HepG2 (cell line): Measurements from ENCODE around the gene CHKB. TPM values are rescaled to one million over a fixed set of nuclear protein-coding genes. Genes with fewer than 3 reads are reported as not detected.

Experiments
- ARNTL ChIP-seq: sonication (generic); formaldehyde crosslinking; IDR thresholded peaks from 2 replicates; pipeline ENCODE4 v1.4.0; 2020; ENCODE audit warnings: mild to moderate bottlenecking, missing genetic modification reagents
- BRD4 ChIP-seq: sonication (generic); formaldehyde crosslinking; IDR thresholded peaks from 2 replicates; pipeline ENCODE4 v1.4.0; 2020; ENCODE audit warnings: missing genetic modification reagents
- CEBPB ChIP-seq: IDR thresholded peaks from 2 replicates; pipeline ENCODE4 v1.6.1; 2011; ENCODE audit warnings: low read depth, low read length, improper control_type of control experiment, borderline replicate concordance
- CREB1 ChIP-seq, 2 experiments: fragments of 450-650 bp in 1 of 2; IDR thresholded peaks; 2 replicates each; pipeline ENCODE4 v1.6.1; 2016 to 2017; ENCODE audit warnings: control low read depth in 1 of 2, mild to moderate bottlenecking in 1 of 2, missing compliant biosample characterization in 1 of 2, missing genetic modification characterization in 1 of 2
- ERF ChIP-seq: IDR thresholded peaks from 2 replicates; pipeline ENCODE4 v1.6.1; 2018; ENCODE audit warnings: missing biosample characterization, missing genetic modification reagents
- ETV6 ChIP-seq: sonication (generic); formaldehyde crosslinking; conservative IDR thresholded peaks from 2 replicates; pipeline ENCODE4 v1.4.0; 2020; ENCODE audit warnings: missing genetic modification reagents
- HNRNPH1 ChIP-seq: fragments of 200-400 bp; formaldehyde crosslinking; optimal IDR thresholded peaks from 2 replicates; pipeline ENCODE3; 2017; ENCODE audit warnings: mild to moderate bottlenecking, low read depth, low read length
- PHF21A ChIP-seq: sonication (generic); formaldehyde crosslinking; IDR thresholded peaks from 2 replicates; pipeline ENCODE4 v1.5.0; 2020; ENCODE audit warnings: mild to moderate bottlenecking, missing genetic modification reagents
- POLR2A ChIP-seq, 2 experiments: IDR thresholded peaks; 2 replicates each; pipeline ENCODE4 v1.6.1; 2011; ENCODE audit warnings: low read depth in 2 of 2, low read length in 2 of 2, mild to moderate bottlenecking in 1 of 2, moderate library complexity in 1 of 2; ENCODE audit not compliant: insufficient read depth in 1 of 2
- SATB2 ChIP-seq: sonication (generic); formaldehyde crosslinking; IDR thresholded peaks from 2 replicates; pipeline ENCODE4 v1.5.0; 2020; ENCODE audit warnings: missing genetic modification reagents
- TGIF2 ChIP-seq: IDR thresholded peaks from 2 replicates; pipeline ENCODE4 v1.6.1; 2016; ENCODE audit warnings: control low read depth, missing compliant biosample characterization
- ZBTB21 ChIP-seq: sonication (generic); formaldehyde crosslinking; IDR thresholded peaks from 2 replicates; pipeline ENCODE4 v1.4.0; 2020; ENCODE audit warnings: missing genetic modification reagents
- ZBTB7A ChIP-seq: sonication (generic); formaldehyde crosslinking; IDR thresholded peaks from 2 replicates; pipeline ENCODE4 v1.8.0; 2022; ENCODE audit warnings: mild to moderate bottlenecking, missing genetic modification reagents
- ZFP41 ChIP-seq: sonication (generic); formaldehyde crosslinking; IDR thresholded peaks from 2 replicates; pipeline ENCODE4 v1.4.0; 2020; ENCODE audit warnings: mild to moderate bottlenecking, missing genetic modification reagents, borderline replicate concordance
- ZNF446 ChIP-seq: sonication (generic); formaldehyde crosslinking; IDR thresholded peaks from 2 replicates; pipeline ENCODE4 v1.5.0; 2020; ENCODE audit warnings: mild to moderate bottlenecking, missing genetic modification reagents
- ZNF577 ChIP-seq: sonication (generic); formaldehyde crosslinking; IDR thresholded peaks from 2 replicates; pipeline ENCODE4 v1.4.0; 2020; ENCODE audit warnings: mild to moderate bottlenecking, low read depth, missing genetic modification reagents, borderline replicate concordance
- ZNF607 ChIP-seq: sonication (generic); formaldehyde crosslinking; IDR thresholded peaks from 2 replicates; pipeline ENCODE4 v1.5.1; 2020; ENCODE audit warnings: missing genetic modification reagents, mild to moderate bottlenecking, borderline replicate concordance
- ZNF660 ChIP-seq: sonication (generic); formaldehyde crosslinking; IDR thresholded peaks from 2 replicates; pipeline ENCODE4 v1.5.1; 2020; ENCODE audit warnings: mild to moderate bottlenecking, low read depth, missing genetic modification reagents, borderline replicate concordance
- polyA plus RNA-seq, 8 experiments: library from polyadenylated mRNA; depleted of rRNA in 3 of 8; stranded (reverse) in 7 of 8; unstranded in 1 of 8; fragments of >200 nt; fragmentation: Illumina TruSeq in 4 of 8; extraction: Trizol in 4 of 8; gene quantifications; 2 replicates each; pipeline versions ENCODE4 v1.2.1 to v1.2.3, GENCODE V29; 2011 to 2016; ENCODE audit warnings: low read depth in 4 of 8, missing spikeins in 1 of 8, mixed read lengths in 1 of 8; ENCODE audit not compliant: insufficient read depth in 1 of 8
- total RNA-seq, 5 experiments: library from RNA; depleted of rRNA; stranded (reverse); fragments of >200 nt; fragmentation: Illumina TruSeq; extraction: Trizol; gene quantifications; 2 replicates each; pipeline ENCODE4 v1.2.3, GENCODE V29; 2016; ENCODE audit warnings: low read depth in 1 of 5
- TF ChIP-seq, protein P1 (sequence below): IDR thresholded peaks from 2 replicates; pipeline ENCODE4 v1.6.1; 2012; ENCODE audit warnings: inconsistent platforms
- TF ChIP-seq, protein P2 (sequence below): sonication (generic); formaldehyde crosslinking; IDR thresholded peaks from 2 replicates; pipeline ENCODE4 v1.5.1; 2020; ENCODE audit warnings: mild to moderate bottlenecking, missing genetic modification reagents, moderate library complexity
- TF ChIP-seq, protein P3 (sequence below): sonication (generic); formaldehyde crosslinking; IDR thresholded peaks from 2 replicates; pipeline ENCODE4 v1.4.0; 2020; ENCODE audit warnings: mild to moderate bottlenecking, missing genetic modification reagents
- TF ChIP-seq, protein P4 (sequence below): sonication (generic); formaldehyde crosslinking; IDR thresholded peaks from 2 replicates; pipeline ENCODE4 v1.8.1; 2022; ENCODE audit warnings: low read depth, mild to moderate bottlenecking, missing genetic modification reagents

Gene CHKB
- total and polyA plus RNA-seq, 2 of the 13 experiments (the other 11 are each of a cell fraction or from before 2014, with no cell fraction given) = 24.5 to 42.7 TPM

DNA sequence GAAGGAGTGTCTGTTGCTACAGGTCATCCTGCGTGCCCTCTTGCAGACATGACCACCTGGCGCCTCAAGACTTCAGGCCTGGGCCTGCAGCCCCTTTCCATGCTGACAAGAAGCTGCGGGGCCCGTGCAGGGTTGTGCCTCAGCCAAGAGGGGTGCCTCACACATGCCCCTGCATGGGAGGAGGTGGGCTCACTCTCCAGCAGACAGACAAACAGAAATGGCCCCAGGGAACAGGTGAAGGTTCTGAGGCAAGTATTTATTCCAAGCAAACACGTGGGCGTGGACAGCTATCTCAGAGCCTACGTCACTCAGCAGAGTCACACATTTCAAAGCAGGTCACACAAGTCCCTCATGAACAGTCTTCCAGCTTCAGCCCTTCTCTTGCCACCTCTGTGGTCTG is 14.0 kb downstream of the CHKB start (continued):
- TF ChIP-seq PHF21A (CRISPR knock-in tag) = 0 out of 2 replicates have a peak, but pooled peaks have one; percentile 61
- TF ChIP-seq CREB1 (IDR thresholded peaks at IDR 0.05) = peak; percentile 87
- TF ChIP-seq CREB1 (CRISPR knock-in tag; IDR thresholded peaks at IDR 0.05) = peak; percentile 83
- no peak for TF ChIP-seq ZNF607 (CRISPR knock-in tag)
- no peak for TF ChIP-seq SATB2 (CRISPR knock-in tag)
- peak; percentile 12; the same call in 1 of the 2 replicates for TF ChIP-seq ERF (CRISPR knock-in tag)
- TF ChIP-seq, protein P1, sequence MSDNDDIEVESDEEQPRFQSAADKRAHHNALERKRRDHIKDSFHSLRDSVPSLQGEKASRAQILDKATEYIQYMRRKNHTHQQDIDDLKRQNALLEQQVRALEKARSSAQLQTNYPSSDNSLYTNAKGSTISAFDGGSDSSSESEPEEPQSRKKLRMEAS = peak; percentile 36; the same call in 1 of the 2 replicates
- no peak for TF ChIP-seq ZFP41
- TF ChIP-seq ZNF577 (CRISPR knock-in tag) = no peak
- peak in 1 of 2 experiments; percentile 43; a peak in 1 of 4 replicates for TF ChIP-seq POLR2A (IDR thresholded peaks at IDR 0.05; ENCODE audit: insufficient read depth in 1 of 2, low read depth in 2 of 2, low read length in 2 of 2)
- TF ChIP-seq ZNF660 (CRISPR knock-in tag) = no peak
- TF ChIP-seq TGIF2 (CRISPR knock-in tag) = 0 out of 2 replicates have a peak, but pooled peaks have one; percentile 39
- TF ChIP-seq BRD4 (CRISPR knock-in tag) = no peak
- TF ChIP-seq ZBTB7A (CRISPR knock-in tag) = peak; percentile 71; the same call in 1 of the 2 replicates
- TF ChIP-seq ARNTL (CRISPR knock-in tag) = peak; percentile 74
- TF ChIP-seq, protein P2, sequence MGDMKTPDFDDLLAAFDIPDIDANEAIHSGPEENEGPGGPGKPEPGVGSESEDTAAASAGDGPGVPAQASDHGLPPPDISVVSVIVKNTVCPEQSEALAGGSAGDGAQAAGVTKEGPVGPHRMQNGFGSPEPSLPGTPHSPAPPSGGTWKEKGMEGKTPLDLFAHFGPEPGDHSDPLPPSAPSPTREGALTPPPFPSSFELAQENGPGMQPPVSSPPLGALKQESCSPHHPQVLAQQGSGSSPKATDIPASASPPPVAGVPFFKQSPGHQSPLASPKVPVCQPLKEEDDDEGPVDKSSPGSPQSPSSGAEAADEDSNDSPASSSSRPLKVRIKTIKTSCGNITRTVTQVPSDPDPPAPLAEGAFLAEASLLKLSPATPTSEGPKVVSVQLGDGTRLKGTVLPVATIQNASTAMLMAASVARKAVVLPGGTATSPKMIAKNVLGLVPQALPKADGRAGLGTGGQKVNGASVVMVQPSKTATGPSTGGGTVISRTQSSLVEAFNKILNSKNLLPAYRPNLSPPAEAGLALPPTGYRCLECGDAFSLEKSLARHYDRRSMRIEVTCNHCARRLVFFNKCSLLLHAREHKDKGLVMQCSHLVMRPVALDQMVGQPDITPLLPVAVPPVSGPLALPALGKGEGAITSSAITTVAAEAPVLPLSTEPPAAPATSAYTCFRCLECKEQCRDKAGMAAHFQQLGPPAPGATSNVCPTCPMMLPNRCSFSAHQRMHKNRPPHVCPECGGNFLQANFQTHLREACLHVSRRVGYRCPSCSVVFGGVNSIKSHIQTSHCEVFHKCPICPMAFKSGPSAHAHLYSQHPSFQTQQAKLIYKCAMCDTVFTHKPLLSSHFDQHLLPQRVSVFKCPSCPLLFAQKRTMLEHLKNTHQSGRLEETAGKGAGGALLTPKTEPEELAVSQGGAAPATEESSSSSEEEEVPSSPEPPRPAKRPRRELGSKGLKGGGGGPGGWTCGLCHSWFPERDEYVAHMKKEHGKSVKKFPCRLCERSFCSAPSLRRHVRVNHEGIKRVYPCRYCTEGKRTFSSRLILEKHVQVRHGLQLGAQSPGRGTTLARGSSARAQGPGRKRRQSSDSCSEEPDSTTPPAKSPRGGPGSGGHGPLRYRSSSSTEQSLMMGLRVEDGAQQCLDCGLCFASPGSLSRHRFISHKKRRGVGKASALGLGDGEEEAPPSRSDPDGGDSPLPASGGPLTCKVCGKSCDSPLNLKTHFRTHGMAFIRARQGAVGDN (CRISPR knock-in tag) = peak; percentile 70; the same call in 1 of the 2 replicates
- TF ChIP-seq ZBTB21 (CRISPR knock-in tag) = peak; percentile 64; the same call in 1 of the 2 replicates
- TF ChIP-seq ETV6 = no peak
- no peak for TF ChIP-seq ZNF446 (CRISPR knock-in tag)
- no peak for TF ChIP-seq CEBPB
- TF ChIP-seq, protein P3, sequence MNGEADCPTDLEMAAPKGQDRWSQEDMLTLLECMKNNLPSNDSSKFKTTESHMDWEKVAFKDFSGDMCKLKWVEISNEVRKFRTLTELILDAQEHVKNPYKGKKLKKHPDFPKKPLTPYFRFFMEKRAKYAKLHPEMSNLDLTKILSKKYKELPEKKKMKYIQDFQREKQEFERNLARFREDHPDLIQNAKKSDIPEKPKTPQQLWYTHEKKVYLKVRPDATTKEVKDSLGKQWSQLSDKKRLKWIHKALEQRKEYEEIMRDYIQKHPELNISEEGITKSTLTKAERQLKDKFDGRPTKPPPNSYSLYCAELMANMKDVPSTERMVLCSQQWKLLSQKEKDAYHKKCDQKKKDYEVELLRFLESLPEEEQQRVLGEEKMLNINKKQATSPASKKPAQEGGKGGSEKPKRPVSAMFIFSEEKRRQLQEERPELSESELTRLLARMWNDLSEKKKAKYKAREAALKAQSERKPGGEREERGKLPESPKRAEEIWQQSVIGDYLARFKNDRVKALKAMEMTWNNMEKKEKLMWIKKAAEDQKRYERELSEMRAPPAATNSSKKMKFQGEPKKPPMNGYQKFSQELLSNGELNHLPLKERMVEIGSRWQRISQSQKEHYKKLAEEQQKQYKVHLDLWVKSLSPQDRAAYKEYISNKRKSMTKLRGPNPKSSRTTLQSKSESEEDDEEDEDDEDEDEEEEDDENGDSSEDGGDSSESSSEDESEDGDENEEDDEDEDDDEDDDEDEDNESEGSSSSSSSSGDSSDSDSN (CRISPR knock-in tag) = peak; percentile 25; the same call in 1 of the 2 replicates
- peak; percentile 16 for TF ChIP-seq HNRNPH1
- TF ChIP-seq, protein P4, sequence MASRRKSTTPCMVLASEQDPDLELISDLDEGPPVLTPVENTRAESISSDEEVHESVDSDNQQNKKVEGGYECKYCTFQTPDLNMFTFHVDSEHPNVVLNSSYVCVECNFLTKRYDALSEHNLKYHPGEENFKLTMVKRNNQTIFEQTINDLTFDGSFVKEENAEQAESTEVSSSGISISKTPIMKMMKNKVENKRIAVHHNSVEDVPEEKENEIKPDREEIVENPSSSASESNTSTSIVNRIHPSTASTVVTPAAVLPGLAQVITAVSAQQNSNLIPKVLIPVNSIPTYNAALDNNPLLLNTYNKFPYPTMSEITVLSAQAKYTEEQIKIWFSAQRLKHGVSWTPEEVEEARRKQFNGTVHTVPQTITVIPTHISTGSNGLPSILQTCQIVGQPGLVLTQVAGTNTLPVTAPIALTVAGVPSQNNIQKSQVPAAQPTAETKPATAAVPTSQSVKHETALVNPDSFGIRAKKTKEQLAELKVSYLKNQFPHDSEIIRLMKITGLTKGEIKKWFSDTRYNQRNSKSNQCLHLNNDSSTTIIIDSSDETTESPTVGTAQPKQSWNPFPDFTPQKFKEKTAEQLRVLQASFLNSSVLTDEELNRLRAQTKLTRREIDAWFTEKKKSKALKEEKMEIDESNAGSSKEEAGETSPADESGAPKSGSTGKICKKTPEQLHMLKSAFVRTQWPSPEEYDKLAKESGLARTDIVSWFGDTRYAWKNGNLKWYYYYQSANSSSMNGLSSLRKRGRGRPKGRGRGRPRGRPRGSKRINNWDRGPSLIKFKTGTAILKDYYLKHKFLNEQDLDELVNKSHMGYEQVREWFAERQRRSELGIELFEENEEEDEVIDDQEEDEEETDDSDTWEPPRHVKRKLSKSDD (CRISPR knock-in tag) = peak; percentile 64; the same call in 1 of the 2 replicates
